Measurements from ENCODE around the gene P4HA2.

The P4HA2 gene

DNA sequence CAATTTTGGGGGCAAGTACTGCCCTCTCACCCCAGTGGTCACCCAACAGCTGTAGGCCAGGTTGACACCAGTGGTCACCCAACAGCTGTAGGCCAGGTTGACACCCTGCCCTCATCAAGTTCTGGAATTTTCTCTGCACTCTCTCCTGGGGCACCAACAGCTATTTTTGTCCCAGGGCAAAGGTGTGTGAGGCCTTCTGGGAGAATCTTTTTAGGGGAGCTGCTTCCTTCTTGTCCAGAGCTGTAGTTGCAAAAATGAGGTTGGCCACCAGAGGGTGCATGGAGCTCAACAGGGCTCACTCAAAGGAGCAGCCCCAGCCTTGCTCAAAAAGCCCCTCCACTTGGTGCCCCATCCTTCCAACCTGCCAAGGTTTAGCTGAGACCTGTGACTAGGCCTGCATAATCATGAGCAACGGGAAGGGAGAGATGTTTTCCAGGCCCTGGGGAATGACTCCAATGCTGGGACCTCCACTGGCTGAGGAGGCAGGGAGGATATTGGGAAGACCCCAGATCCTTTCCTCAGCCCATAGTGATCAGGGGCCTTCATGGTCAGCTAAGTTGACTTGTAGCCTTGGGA lies 10.6 kb upstream of the P4HA2 start:
- TF ChIP-seq, protein P1, sequence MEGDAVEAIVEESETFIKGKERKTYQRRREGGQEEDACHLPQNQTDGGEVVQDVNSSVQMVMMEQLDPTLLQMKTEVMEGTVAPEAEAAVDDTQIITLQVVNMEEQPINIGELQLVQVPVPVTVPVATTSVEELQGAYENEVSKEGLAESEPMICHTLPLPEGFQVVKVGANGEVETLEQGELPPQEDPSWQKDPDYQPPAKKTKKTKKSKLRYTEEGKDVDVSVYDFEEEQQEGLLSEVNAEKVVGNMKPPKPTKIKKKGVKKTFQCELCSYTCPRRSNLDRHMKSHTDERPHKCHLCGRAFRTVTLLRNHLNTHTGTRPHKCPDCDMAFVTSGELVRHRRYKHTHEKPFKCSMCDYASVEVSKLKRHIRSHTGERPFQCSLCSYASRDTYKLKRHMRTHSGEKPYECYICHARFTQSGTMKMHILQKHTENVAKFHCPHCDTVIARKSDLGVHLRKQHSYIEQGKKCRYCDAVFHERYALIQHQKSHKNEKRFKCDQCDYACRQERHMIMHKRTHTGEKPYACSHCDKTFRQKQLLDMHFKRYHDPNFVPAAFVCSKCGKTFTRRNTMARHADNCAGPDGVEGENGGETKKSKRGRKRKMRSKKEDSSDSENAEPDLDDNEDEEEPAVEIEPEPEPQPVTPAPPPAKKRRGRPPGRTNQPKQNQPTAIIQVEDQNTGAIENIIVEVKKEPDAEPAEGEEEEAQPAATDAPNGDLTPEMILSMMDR (conservative IDR thresholded peaks at IDR 0.05) = peak; percentile 81
- no peak overlapping the region for H3K27ac ChIP-seq

DNA sequence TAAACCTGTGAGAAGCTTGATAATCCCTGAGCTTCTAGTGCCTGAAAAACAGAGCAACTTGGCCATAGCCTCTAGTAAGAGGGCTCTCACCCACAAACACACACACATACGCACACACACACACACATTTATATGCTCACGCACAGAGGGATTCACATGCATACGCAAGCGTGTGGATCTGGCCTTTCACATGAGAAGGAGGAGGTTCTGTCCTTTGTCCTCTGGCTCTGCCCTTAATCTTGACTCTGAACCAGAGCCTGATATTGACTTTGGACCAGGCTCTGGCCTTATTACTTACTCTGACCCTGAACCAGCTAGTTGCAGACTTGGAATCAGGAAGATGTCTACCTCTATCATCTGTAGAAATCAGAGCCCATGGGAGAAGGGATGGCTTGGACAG lies 10.0 kb upstream of the P4HA2 start:
- TF ChIP-seq, protein P1 (conservative IDR thresholded peaks at IDR 0.05) = no peak
- no peak overlapping the region for H3K27ac ChIP-seq

DNA sequence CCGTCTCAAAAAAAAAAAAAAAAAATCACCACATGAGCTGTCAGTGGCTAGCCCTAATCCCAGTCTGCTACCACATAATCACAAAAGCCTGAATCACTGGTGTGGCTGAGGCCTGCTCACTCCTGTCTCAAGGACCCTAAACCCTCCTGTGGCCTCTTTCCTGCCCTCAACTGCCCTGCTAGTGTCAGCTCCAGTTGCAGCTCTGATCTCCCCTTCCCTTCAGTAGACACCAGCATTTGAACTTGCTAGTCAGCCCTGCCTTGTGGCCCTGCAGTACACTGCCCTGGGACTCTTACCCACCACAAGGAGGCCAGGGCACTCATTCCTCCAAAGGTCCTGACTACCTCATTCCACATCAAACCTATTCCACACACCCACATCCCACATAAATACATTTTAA lies 9.5 kb upstream of the P4HA2 start:
- TF ChIP-seq, protein P1 (conservative IDR thresholded peaks at IDR 0.05) = no peak
- no peak overlapping the region for H3K27ac ChIP-seq

DNA sequence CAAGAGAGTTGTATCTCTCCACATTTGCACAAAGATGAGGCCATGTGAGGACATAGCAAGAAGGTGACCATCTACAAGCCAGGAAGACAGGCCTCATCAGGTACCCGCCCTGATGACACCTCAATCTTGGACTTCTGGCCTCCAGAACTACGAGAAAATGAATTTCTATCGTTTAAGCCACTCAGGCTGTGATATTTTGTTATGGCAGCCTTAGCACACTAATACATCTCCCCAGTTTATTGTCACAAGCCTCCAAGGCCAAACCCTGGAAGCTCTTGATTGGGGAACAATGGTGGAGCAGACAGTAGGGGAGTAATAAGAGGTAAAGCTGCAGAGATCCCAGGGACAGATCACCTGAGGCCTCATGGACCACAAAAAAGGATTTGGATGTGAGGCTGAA lies 7.7 kb upstream of the P4HA2 start:
- TF ChIP-seq, protein P1 (conservative IDR thresholded peaks at IDR 0.05) = no peak
- no peak overlapping the region for H3K27ac ChIP-seq

DNA sequence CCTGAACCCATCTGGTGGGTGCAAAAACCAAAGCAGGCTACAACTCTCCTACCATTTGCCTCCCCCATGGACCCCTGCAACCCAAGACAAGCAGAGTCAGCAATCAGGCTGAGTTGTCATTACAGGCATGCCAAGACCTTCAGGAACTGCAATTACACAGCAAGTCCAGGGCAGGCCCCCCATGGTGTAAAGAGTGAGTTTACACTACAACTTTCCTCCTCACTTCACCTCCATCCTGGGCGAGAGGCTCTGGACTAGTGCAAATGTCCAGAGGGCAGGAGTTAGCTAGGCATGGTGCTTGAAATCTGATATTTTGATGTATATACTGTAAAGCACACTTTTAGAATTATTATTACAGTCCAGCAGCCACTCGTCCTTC lies 7.0 kb upstream of the P4HA2 start:
- TF ChIP-seq, protein P1 (conservative IDR thresholded peaks at IDR 0.05) = no peak
- H3K27ac ChIP-seq = no peak overlapping the region

DNA sequence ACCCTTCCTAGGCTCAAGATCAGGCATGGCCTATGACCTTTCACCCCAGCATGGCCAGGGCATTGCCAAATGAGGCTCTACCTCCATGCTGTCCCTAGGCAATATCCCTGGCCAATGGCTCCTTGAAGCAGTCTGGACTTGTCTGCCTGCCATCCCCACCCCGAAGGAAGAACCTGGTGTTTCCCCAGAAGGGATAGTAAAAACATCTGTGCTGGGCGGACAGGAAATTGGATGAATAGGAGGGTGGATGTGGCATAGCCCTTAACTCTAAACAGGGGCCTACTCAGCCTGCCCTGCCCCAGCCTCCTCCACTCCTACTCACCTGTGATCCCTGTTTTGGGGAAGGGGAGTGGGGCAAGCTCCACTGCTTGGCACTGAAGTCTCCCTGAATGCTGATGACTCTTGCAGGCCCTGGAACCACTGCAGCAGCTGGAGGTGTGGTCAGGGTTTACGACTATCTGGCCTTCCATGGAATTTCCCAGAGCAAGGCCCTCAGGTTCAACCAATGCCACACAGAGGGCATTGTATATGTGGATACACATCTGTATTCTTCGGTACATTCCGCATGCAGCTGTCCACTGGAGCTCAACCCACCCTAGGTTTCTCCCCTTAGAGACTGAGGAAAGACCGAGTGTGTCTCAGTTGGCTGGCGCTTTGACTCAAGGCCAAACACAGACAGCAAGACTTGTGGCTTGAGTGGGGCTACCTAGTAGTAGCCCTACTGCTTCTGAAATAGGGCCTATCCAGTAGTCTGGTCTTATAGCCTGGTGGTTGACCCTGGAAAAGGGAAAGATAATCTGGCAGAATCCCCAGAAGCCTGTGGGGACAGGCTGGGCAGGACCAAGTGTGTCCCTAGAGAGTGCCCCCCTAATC lies 6.4 kb upstream of the P4HA2 start:
- TF ChIP-seq, protein P1 (conservative IDR thresholded peaks at IDR 0.05) = no peak
- no peak overlapping the region for H3K27ac ChIP-seq

DNA sequence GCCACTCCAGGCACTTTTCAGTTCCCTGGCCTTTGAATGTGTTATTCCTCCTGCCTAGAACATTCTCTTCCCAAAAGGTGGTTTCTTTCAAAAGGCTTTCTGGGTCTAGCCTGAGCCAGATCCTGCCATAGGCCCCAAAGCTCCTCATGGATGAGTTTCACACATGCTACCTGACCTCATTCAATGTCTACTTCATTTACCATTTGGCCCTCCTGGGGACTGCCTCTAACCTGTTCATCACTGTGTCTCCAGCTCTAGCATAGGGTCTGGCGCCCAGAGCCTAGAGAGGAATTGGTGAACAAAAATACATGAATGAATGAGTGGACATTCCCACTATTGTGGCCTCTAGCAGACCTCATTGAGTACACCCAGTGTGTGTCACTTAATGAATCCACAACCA lies 5.4 kb upstream of the P4HA2 start:
- no peak overlapping the region for H3K27ac ChIP-seq
- TF ChIP-seq, protein P1 (conservative IDR thresholded peaks at IDR 0.05) = no peak

Data from VCaP (cell line).